ENCODE data around the gene SOD2.
"Not testable (repeated sequence)": the region's sequence is repeated elsewhere in the genome, so short reads cannot be mapped to it uniquely, and the experiment has no call there.

Gene SOD2

GRCh38 chr6:159688266-159688905 is 4.7 kb downstream of the SOD2 start:
- H3K4me3 ChIP-seq (ENCODE audit: low read length) = no peak overlapping the region
- no peak for DNase-seq (ENCODE audit: low read depth, low spot score)

GRCh38 chr6:159687341-159687740 is 5.7 kb downstream of the SOD2 start:
- H3K4me3 ChIP-seq (ENCODE audit: low read length) = no peak overlapping the region
- no peak for DNase-seq (ENCODE audit: low read depth, low spot score)

GRCh38 chr6:159686703-159687102 is 6.3 kb downstream of the SOD2 start:
- DNase-seq (ENCODE audit: low read depth, low spot score) = no peak

DNA sequence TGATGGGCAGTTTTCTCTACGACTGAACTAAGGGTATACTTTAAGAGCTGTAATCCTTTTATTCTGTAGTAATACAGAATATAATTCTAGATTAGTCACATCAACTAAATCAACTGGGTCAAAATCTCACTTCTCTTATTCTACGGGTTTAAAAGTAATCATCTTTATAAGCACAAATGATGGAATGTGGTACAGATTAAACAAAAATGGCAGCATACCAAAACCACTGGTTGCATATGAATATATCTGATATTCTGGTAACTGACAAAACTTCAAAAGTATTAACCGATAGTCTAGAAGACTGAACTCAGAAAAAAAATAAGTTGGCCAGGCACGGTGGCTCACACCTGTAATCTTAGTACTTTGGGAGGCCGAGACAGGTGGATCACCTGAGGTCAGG is 7.0 kb downstream of the SOD2 start:
- no peak for DNase-seq (ENCODE audit: low read depth, low spot score)
- H3K4me3 ChIP-seq (ENCODE audit: low read length) = no peak overlapping the region

More at GRCh38 chr6:159686703-159687102, 6.3 kb downstream of the SOD2 start:
- H3K4me3 ChIP-seq (ENCODE audit: low read length) = no peak overlapping the region

DNA sequence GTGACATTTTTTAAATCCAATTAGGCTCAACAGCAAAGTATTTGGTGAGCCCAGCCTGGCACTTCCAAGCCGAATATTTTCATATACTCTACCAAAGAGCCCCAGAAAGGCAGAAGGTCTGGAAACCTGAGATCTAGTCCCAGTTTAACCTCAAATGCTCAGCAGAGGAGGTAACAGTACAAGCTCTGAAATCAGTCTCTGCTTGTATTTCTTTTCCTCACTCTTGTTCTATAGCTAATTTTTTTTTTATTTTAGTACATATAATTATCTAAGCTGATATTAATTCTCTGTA is 9.1 kb downstream of the SOD2 start:
- H3K4me3 ChIP-seq (ENCODE audit: low read length) = no peak overlapping the region
- DNase-seq (ENCODE audit: low read depth, low spot score) = no peak

GRCh38 chr6:159682810-159683209 is 10.2 kb downstream of the SOD2 start:
- no peak for DNase-seq (ENCODE audit: low read depth, low spot score)
- H3K4me3 ChIP-seq (ENCODE audit: low read length) = no peak overlapping the region

GRCh38 chr6:159682295-159682694 is 10.7 kb downstream of the SOD2 start:
- no peak for DNase-seq (ENCODE audit: low read depth, low spot score)
- H3K4me3 ChIP-seq (ENCODE audit: low read length) = no peak overlapping the region

DNA sequence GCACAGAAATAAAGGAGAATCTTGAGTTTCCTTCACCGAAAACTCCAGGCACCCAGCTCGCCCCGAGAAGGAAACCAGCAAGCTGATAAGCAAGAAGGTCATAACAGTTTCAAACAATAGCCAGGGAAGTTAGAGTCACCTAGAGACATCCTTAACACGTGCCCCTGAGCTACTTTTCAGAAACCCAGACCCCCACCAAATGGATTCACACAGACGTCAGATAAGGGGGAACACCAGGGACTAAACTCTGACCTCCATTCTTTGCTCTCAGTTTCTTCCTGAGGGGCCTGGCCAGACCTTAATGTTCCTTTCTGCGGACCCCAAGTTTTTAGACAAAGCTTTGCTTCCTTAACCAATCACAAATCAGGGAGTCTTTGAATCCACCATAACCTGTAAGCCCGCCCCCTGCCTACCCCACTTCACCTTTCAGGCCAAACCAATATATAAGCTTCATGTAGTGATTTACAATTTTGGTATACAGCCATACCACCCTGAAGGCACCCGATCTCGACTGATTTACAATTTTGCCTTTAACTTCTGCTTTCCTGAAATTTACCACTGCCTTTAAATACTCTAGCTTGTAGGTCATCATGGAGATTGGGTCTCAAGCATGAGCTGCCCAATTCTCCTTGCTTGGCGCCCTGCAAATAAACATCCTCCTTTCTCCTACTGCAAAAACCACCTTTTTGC is 11.7 kb downstream of the SOD2 start:
- no peak overlapping the region for H3K4me3 ChIP-seq (ENCODE audit: low read length)
- DNase-seq (ENCODE audit: low read depth, low spot score) = no peak

DNA sequence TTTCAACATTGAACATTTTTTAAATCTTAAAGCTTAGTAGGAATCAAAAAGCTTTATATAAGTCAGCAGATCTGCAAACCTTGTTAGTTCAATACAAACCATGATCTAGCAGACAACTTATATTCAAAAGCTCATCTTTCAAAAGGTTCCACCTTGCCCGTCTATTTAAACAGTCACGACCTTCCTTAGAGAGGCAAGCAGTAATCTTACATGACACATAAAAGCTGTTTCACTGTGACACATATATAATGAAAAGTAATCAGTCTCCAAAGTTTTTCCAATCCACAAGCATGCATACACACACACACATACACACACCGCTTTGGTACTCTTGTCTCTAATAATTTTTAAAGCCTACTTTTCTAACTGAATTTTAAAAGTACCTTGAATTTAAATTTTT is 12.9 kb downstream of the SOD2 start:
- no peak overlapping the region for H3K4me3 ChIP-seq (ENCODE audit: low read length)
- DNase-seq (ENCODE audit: low read depth, low spot score) = no peak

- no peak overlapping the region for H3K4me3 ChIP-seq (ENCODE audit: low read length)
- no peak for DNase-seq (ENCODE audit: low read depth, low spot score)
Observed at GRCh38 chr6:159679091-159680077, 13.7 kb downstream of the SOD2 start.

GRCh38 chr6:159678574-159678973 is 14.5 kb downstream of the SOD2 start:
- no peak for DNase-seq (ENCODE audit: low read depth, low spot score)

GRCh38 chr6:159677506-159678165 is 15.4 kb downstream of the SOD2 start:
- H3K4me3 ChIP-seq (ENCODE audit: low read length) = no peak overlapping the region
- no peak for DNase-seq (ENCODE audit: low read depth, low spot score)

More at GRCh38 chr6:159678574-159678973, 14.5 kb downstream of the SOD2 start:
- H3K4me3 ChIP-seq (ENCODE audit: low read length) = no peak overlapping the region

DNA sequence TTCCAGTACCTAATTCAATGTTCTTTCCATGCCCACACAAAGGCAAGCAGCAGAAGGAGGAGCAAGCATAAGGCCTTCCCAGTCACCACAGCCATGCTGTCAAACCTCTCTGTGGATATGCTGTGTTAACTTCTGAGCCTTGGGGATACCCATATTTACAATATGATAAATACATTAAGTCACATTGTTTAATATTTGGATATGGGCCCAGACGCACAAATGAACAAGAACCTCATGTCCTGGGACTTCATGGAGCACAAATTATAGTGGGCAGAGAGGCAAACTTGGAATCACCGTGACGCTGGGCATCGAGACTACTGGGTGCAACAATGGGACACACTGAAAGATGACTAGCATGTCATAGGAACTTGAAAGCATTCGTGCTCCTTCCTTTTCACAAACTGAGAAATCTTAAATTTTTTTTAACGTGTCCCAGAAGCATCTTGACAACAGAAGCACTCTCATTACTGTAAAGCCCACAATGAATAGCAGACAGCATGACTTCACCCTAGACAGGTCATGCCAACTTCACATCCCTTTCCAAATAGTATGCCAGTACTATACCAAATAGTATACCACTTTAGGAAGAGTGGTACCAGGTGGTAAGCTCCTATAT is 16.0 kb downstream of the SOD2 start:
- no peak for DNase-seq (ENCODE audit: low read depth, low spot score)
- no peak overlapping the region for H3K4me3 ChIP-seq (ENCODE audit: low read length)

DNA sequence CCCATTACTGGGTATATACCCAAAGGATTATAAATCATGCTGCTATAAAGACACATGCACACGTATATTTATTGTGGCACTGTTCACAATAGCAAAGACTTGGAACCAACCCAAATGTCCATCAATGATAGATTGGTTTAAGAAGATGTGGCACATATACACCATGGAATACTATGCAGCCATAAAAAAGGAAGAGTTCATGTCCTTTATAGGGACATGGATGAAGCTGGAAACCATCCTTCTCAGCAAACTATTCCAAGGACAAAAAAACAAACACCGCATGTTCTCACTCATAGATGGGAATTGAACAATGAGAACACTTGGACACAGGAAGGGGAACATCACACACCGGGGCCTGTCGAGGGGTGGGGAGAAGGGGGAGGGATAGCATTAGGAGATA is 16.8 kb downstream of the SOD2 start:
- not testable (repeated sequence) for H3K4me3 ChIP-seq (ENCODE audit: low read length); DNase-seq (ENCODE audit: low read depth, low spot score)

DNA sequence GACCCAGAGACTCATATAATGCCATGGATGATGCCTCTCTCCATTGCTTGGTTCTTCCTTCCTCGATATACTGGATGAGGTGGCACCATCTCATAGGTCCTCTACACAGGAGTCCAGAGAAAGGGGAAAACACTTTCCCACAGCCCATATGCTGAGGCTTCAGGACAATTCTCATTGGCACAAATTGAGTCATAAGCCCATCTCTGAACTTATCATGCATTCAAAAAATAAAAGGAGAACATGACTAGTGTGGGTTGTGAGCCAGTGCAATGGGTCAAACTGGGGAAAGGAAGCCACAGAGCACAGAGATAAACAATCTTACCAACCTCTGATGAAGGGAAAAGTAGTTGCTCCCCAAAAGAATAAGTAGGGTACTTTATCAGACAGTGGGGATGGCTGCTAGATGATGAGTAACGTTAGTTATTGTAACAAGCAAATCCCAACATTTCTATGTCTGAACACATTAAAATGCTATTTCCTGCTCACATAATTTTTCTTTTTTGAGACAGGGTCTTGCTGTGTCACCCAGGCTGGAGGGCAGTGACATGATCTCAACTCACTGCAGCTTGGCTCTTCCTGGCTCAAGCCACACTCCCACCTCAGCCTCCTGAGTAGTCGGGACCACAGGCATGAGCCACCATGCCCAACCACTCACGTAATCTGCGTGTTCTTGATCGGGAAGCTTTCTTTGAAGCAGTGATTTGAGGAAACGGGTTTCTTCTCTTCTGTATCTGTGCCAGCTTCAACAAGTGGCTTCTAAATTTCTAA is 27.0 kb downstream of the SOD2 start:
- no peak for DNase-seq (ENCODE audit: low read depth, low spot score)
- no peak overlapping the region for H3K4me3 ChIP-seq (ENCODE audit: low read length)

DNA sequence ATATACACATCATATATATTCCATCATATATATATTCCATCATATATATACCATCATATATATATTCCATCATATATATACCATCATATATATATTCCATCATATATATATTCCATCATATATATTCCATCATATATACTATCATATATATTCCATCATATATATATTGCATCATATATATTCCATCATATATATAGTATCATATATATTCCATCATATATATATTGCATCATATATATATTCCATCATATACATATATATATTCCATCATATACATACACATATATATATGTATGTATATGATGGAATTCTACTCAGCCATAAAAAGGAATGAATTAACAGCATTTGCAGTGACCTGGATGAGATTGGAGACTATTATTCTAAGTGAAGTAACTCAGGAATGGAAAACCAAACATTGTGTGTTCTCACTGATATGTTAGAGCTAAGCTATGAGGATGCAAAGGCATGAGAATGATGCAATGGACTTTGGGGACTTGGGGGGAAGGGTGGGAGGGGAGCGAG is 29.6 kb downstream of the SOD2 start:
- DNase-seq (ENCODE audit: low read depth, low spot score); H3K4me3 ChIP-seq (ENCODE audit: low read length): not testable (repeated sequence)

GRCh38 chr6:159661977-159662376 is 31.1 kb downstream of the SOD2 start:
- not testable (repeated sequence) for DNase-seq (ENCODE audit: low read depth, low spot score)

DNA sequence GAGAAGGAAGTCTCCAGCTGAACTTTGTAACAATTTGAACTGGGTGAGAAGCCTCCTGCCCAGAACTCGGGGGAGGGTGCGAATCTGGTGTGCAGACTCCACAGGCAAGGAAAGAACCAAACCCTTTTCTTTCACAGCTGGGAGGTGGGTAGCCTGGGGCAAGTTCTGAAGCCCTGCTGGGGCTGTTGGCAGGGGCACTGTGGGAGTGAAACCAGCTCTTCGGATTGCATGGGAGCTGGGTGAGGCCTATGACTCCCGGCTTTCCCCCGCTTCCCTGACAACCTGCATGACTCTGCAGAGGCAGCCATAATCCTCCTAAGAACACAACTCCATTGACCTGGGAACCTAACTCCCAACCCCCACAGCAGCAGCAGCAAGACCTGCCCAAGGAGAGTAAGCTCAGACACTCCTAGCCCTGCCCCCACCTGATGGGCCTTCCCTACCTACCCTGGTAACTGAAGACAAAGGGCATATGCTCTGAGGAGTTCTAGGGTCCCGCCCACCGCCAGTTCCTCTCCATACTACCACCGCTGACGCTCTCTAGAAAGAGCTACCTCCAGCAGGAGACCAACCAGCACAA is 37.5 kb downstream of the SOD2 start:
- DNase-seq (ENCODE audit: low read depth, low spot score) = no peak
- H3K4me3 ChIP-seq (ENCODE audit: low read length) = no peak overlapping the region

More at GRCh38 chr6:159661977-159662376, 31.1 kb downstream of the SOD2 start:
- not testable (repeated sequence) for H3K4me3 ChIP-seq (ENCODE audit: low read length)

All from Jurkat, Clone E6-1 (cell line).